ENCODE measurements around the gene SORCS2.

The SORCS2 gene

GRCh38 chr4:7325541-7325940 lies 133.2 kb downstream of the SORCS2 start:
- H3K9me3 ChIP-seq (ENCODE audit: low read depth, low read length) = no peaks in the 10 kb centered on the region
- TF ChIP-seq POLR2AphosphoS5 (IDR thresholded peaks at IDR 0.05; ENCODE audit: borderline replicate concordance, low read depth, low read length) = no peak
- TF ChIP-seq EZH2 (IDR thresholded peaks at IDR 0.05) = no peak
- H3K27ac ChIP-seq = no peak overlapping the region
- no peak for DNase-seq (ENCODE audit: low read depth, low spot score)
- H3K36me3 ChIP-seq (ENCODE audit: insufficient read depth, low read length) = no peaks in the 10 kb centered on the region
- H3K4me3 ChIP-seq = no peak overlapping the region
- no peak overlapping the region for H3K9ac ChIP-seq (ENCODE audit: insufficient read length)

DNA sequence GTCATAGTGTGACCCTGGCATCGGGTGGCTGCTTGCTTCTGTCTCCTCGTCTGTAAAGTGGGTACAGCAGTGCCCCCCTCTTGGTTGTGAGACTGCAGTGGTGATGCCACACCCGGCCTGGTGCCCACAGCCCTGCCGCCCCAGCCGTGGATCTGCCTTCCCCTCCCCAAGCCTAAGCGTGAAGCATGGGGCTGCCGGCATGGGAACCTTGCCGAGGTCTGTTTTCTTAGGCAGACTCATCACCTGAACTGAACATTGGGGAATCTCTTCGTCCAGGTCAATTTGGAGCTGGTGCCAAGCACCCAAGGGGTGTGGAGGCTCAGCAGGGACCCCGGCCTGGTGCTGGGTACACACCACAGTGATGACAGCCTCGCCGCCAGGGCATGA lies 134.0 kb downstream of the SORCS2 start:
- no peak overlapping the region for H3K27ac ChIP-seq
- no peak for DNase-seq (ENCODE audit: low read depth, low spot score)
- no peak overlapping the region for H3K9ac ChIP-seq (ENCODE audit: insufficient read length)
- TF ChIP-seq EZH2 (IDR thresholded peaks at IDR 0.05) = no peak
- no peaks in the 10 kb centered on the region for H3K36me3 ChIP-seq (ENCODE audit: insufficient read depth, low read length)
- no peak overlapping the region for H3K4me3 ChIP-seq
- no peaks in the 10 kb centered on the region for H3K9me3 ChIP-seq (ENCODE audit: low read depth, low read length)

- DNase-seq (ENCODE audit: low read depth, low spot score) = no peak
- no peak overlapping the region for H3K27ac ChIP-seq
- no peaks in the 10 kb centered on the region for H3K9me3 ChIP-seq (ENCODE audit: low read depth, low read length)
These were observed 134.5 kb downstream of the SORCS2 start for GRCh38 chr4:7326693-7327340.

DNA sequence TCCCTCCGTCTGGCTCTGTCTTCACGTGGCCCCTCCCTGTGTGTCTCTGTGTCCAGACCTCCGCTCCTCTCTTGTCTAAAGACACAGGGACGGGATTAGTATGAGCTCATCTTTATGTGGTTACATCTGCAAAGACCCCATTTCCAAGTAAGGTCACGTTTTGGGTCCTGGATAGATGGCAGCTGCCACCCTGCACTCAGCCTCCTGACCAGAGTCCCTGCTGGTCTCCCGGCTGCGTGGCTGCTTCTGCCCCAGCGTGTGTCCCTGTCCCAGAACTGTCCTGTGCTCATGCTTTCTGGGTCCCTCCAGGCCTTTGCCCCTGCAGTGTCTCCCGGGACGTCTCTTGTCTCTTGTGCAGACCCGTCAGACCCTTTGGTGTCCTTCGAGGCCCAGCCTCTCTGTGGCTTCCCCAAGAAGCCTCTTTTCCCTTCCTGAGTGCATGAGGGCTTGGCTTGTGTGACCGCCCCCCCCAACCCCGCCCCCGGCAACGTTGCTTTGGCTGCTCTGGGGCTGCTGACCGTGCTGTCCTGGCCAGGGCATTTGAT lies 135.1 kb downstream of the SORCS2 start:
- DNase-seq (ENCODE audit: low read depth, low spot score) = no peak
- Histone ChIP-seq H3K9me3 (ENCODE audit: low read depth, low read length) (no peaks in the 10 kb centered on the region), H3K36me3 (ENCODE audit: insufficient read depth, low read length) (no peaks in the 10 kb centered on the region), H3K4me3 (no peak overlapping the region), H3K9ac (ENCODE audit: insufficient read length) (no peak overlapping the region), H3K27ac (no peak overlapping the region)
- TF ChIP-seq EZH2 (IDR thresholded peaks at IDR 0.05) = no peak
- no peak for TF ChIP-seq POLR2AphosphoS5 (IDR thresholded peaks at IDR 0.05; ENCODE audit: borderline replicate concordance, low read depth, low read length)
- TF ChIP-seq FOXP2 (optimal IDR thresholded peaks at IDR 0.05; ENCODE audit: control extremely low read depth, extremely low read length, insufficient read depth) = no peak

More at GRCh38 chr4:7326693-7327340, 134.5 kb downstream of the SORCS2 start:
- TF ChIP-seq EZH2 (IDR thresholded peaks at IDR 0.05) (no peak), FOXP2 (optimal IDR thresholded peaks at IDR 0.05; ENCODE audit: control extremely low read depth, extremely low read length, insufficient read depth) (no peak), POLR2AphosphoS5 (IDR thresholded peaks at IDR 0.05; ENCODE audit: borderline replicate concordance, low read depth, low read length) (no peak)
- Histone ChIP-seq H3K4me3 (no peak overlapping the region), H3K36me3 (ENCODE audit: insufficient read depth, low read length) (no peaks in the 10 kb centered on the region), H3K9ac (ENCODE audit: insufficient read length) (no peak overlapping the region)

GRCh38 chr4:7328162-7328912 lies 136.0 kb downstream of the SORCS2 start:
- H3K27ac ChIP-seq = no peak overlapping the region

DNA sequence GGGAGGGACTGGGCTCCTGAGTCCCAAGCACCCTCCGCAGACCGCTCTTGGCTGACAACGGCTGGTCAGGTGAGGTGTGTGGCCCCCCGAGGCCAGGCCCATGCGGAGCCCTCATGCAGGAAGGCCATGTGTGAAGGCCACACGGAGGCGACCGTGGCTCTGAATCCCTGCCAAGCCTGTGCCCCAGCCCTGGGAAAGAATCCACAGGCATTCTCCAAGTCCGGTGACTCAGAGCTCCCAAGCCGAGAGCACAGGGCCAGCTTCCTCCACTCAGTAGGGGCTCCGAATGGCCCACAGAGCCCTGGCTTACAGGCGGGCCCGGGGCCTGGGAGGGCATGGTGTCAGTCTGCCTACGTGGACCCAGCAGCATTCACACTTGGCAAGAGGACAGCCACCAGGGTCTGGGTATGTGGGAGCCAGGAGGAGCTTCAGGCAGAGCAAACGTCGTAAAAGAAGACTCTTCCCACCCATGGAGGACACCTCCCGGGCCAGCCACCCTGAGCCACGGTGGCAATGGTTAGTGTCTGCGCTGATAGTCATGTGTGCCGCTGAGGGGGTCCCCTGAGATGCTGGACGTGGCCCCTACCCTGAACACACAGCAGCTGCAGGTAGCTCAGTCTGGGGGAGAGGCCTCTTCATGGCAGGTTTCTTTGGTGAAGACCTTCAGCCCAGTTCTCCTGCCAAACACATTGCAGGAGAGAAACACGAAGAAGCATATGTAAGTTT lies 136.7 kb downstream of the SORCS2 start:
- Histone ChIP-seq H3K36me3 (ENCODE audit: insufficient read depth, low read length) (no peaks in the 10 kb centered on the region), H3K9me3 (ENCODE audit: low read depth, low read length) (no peaks in the 10 kb centered on the region), H3K27ac (no peak overlapping the region), H3K9ac (ENCODE audit: insufficient read length) (no peak overlapping the region), H3K4me3 (no peak overlapping the region)
- no peak for TF ChIP-seq EZH2 (IDR thresholded peaks at IDR 0.05)
- TF ChIP-seq FOXP2 (optimal IDR thresholded peaks at IDR 0.05; ENCODE audit: control extremely low read depth, extremely low read length, insufficient read depth) = no peak
- TF ChIP-seq POLR2AphosphoS5 (IDR thresholded peaks at IDR 0.05; ENCODE audit: borderline replicate concordance, low read depth, low read length) = no peak
- DNase-seq (ENCODE audit: low read depth, low spot score) = no peak

More at GRCh38 chr4:7328162-7328912, 136.0 kb downstream of the SORCS2 start:
- TF ChIP-seq FOXP2 (optimal IDR thresholded peaks at IDR 0.05; ENCODE audit: control extremely low read depth, extremely low read length, insufficient read depth) (no peak), EZH2 (IDR thresholded peaks at IDR 0.05) (no peak), POLR2AphosphoS5 (IDR thresholded peaks at IDR 0.05; ENCODE audit: borderline replicate concordance, low read depth, low read length) (no peak)
- no peaks in the 10 kb centered on the region for H3K36me3 ChIP-seq (ENCODE audit: insufficient read depth, low read length)
- DNase-seq (ENCODE audit: low read depth, low spot score) = no peak
- H3K9me3 ChIP-seq (ENCODE audit: low read depth, low read length) = no peaks in the 10 kb centered on the region
- no peak overlapping the region for H3K9ac ChIP-seq (ENCODE audit: insufficient read length)
- H3K4me3 ChIP-seq = no peak overlapping the region

DNA sequence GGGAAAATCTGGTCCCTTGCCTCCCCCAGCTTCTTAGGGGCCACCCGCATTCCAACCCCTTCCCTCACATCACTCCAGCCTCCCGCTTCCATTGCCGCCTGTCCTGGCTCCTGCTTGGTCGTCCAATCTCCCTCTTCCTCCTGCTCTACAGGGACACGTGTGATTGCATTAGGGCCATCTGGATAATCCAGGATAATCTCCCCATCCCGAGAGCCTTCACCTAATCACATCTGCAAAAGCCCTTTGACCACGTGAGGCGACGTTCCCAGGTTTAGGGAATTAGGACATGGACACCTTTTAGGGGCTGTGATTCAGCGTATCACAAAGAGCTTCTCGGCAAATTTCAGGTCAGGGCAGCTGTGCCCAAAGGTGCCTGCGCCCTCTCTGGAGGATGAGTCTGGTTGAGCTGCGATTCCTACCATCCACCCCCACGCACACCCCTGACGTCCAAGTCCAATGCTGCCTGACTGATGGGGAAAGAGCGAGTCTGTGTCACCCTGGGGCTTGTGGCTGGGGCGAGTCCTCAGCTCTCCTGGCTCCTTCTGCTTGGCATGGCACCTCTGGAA lies 137.8 kb downstream of the SORCS2 start:
- no peak for DNase-seq (ENCODE audit: low read depth, low spot score)
- no peak overlapping the region for H3K4me3 ChIP-seq
- no peak overlapping the region for H3K27ac ChIP-seq
- H3K9ac ChIP-seq (ENCODE audit: insufficient read length) = no peak overlapping the region
- no peaks in the 10 kb centered on the region for H3K36me3 ChIP-seq (ENCODE audit: insufficient read depth, low read length)
- H3K9me3 ChIP-seq (ENCODE audit: low read depth, low read length) = no peaks in the 10 kb centered on the region
- TF ChIP-seq POLR2AphosphoS5 (IDR thresholded peaks at IDR 0.05; ENCODE audit: borderline replicate concordance, low read depth, low read length) (no peak), FOXP2 (optimal IDR thresholded peaks at IDR 0.05; ENCODE audit: control extremely low read depth, extremely low read length, insufficient read depth) (no peak), EZH2 (IDR thresholded peaks at IDR 0.05) (no peak)

Measured in SK-N-MC (cell line).